HepG2 (cell line): Measurements from ENCODE around the gene GNG7. TPM values are rescaled to one million over a fixed set of nuclear protein-coding genes. Genes with fewer than 3 reads are reported as not detected.
A peak's percentile ranks its signal among the peaks of the same experiment; 100 is the strongest.

Experiments
- ATF1 ChIP-seq: IDR thresholded peaks from 2 replicates; pipeline ENCODE4 v1.6.1; 2016; ENCODE audit warnings: mild to moderate bottlenecking, control low read depth
- BCL6 ChIP-seq: IDR thresholded peaks from 2 replicates; pipeline ENCODE4 v1.6.1; 2016; ENCODE audit warnings: missing genetic modification reagents, missing compliant biosample characterization
- DZIP1 ChIP-seq: sonication (generic); formaldehyde crosslinking; IDR thresholded peaks from 2 replicates; pipeline ENCODE4 v1.5.0; 2020; ENCODE audit warnings: mild to moderate bottlenecking, missing genetic modification reagents
- ETV5 ChIP-seq: IDR thresholded peaks from 2 replicates; pipeline ENCODE4 v1.6.1; 2018; ENCODE audit warnings: missing biosample characterization, missing genetic modification reagents, inconsistent platforms, borderline replicate concordance
- KAT7 ChIP-seq: IDR thresholded peaks from 2 replicates; pipeline ENCODE4 v1.6.1; 2018; ENCODE audit warnings: borderline replicate concordance, missing compliant biosample characterization
- KDM3A ChIP-seq: IDR thresholded peaks from 2 replicates; pipeline ENCODE4 v1.6.1; 2018; ENCODE audit warnings: low read depth, missing compliant biosample characterization
- MXD3 ChIP-seq: IDR thresholded peaks from 2 replicates; pipeline ENCODE4 v1.6.1; 2016; ENCODE audit warnings: mild to moderate bottlenecking, missing biosample characterization, missing genetic modification reagents
- NCOR1 ChIP-seq: fragments of 200-600 bp; sonication (generic); IDR thresholded peaks from 2 replicates; pipeline ENCODE4 v1.7.0; 2017; ENCODE audit warnings: antibody characterized with exemption, low read length, borderline replicate concordance
- NR2F6 ChIP-seq, 2 experiments: IDR thresholded peaks; 2 replicates each; pipeline ENCODE4 v1.6.1; 2016; ENCODE audit warnings: antibody characterized with exemption in 1 of 2, mild to moderate bottlenecking in 1 of 2
- PATZ1 ChIP-seq: sonication (generic); formaldehyde crosslinking; IDR thresholded peaks from 2 replicates; pipeline ENCODE4 v1.4.0; 2020; ENCODE audit warnings: missing genetic modification reagents
- POLR2AphosphoS2 ChIP-seq: IDR thresholded peaks from 2 replicates; pipeline ENCODE4 v1.6.1; 2011; ENCODE audit warnings: low read depth, low read length, improper control_type of control experiment
- SIX1 ChIP-seq: sonication (generic); formaldehyde crosslinking; IDR thresholded peaks from 2 replicates; pipeline ENCODE4 v1.4.0; 2020; ENCODE audit warnings: missing genetic modification reagents, borderline replicate concordance
- SOX13 ChIP-seq, 3 experiments: fragments of 450-650 bp in 1 of 3; sonication (generic) in 1 of 3; formaldehyde crosslinking in 1 of 3; IDR thresholded peaks in 2 of 3; conservative IDR thresholded peaks in 1 of 3; 2 replicates each; pipeline versions ENCODE4 v1.5.0 to v1.6.1; 2016 to 2020; ENCODE audit warnings: antibody characterized with exemption in 1 of 3, mild to moderate bottlenecking in 1 of 3, missing compliant biosample characterization in 1 of 3, missing genetic modification reagents in 1 of 3, moderate library complexity in 1 of 3
- SRF ChIP-seq: IDR thresholded peaks from 2 replicates; pipeline ENCODE4 v1.6.1; 2011; ENCODE audit warnings: mild to moderate bottlenecking, low read depth, low read length, moderate library complexity
- SUZ12 ChIP-seq: fragments of 150-350 bp; IDR thresholded peaks from 2 replicates; pipeline ENCODE4 v1.6.1; 2014; ENCODE audit warnings: low read depth, low read length
- TCF7 ChIP-seq: sonication (generic); IDR thresholded peaks from 2 replicates; pipeline ENCODE4 v1.6.1; 2016; ENCODE audit warnings: antibody characterized with exemption, low read depth
- ZFP37 ChIP-seq: sonication (generic); formaldehyde crosslinking; IDR thresholded peaks from 2 replicates; pipeline ENCODE4 v1.4.0; 2020; ENCODE audit warnings: missing genetic modification reagents, borderline replicate concordance
- ZKSCAN8 ChIP-seq: IDR thresholded peaks from 2 replicates; pipeline ENCODE4 v1.6.1; 2016; ENCODE audit warnings: borderline replicate concordance, missing genetic modification reagents, missing compliant biosample characterization
- ZMYM2 ChIP-seq: sonication (generic); formaldehyde crosslinking; IDR thresholded peaks from 2 replicates; pipeline ENCODE4 v1.8.0; 2022; ENCODE audit warnings: mild to moderate bottlenecking, missing genetic modification reagents
- ZNF224 ChIP-seq: sonication (generic); formaldehyde crosslinking; IDR thresholded peaks from 2 replicates; pipeline ENCODE4 v1.5.0; 2020; ENCODE audit warnings: mild to moderate bottlenecking, missing genetic modification reagents
- ZNF30 ChIP-seq: sonication (generic); formaldehyde crosslinking; IDR thresholded peaks from 2 replicates; pipeline ENCODE4 v1.5.0; 2020; ENCODE audit warnings: mild to moderate bottlenecking, missing genetic modification reagents
- ZNF431 ChIP-seq: sonication (generic); formaldehyde crosslinking; IDR thresholded peaks from 2 replicates; pipeline ENCODE4 v1.9.0; 2022; ENCODE audit warnings: missing genetic modification reagents, low read depth, mild to moderate bottlenecking, borderline replicate concordance
- ZNF44 ChIP-seq: sonication (generic); formaldehyde crosslinking; IDR thresholded peaks from 2 replicates; pipeline ENCODE4 v1.5.1; 2020; ENCODE audit warnings: mild to moderate bottlenecking, missing genetic modification reagents
- ZNF570 ChIP-seq: sonication (generic); formaldehyde crosslinking; IDR thresholded peaks from 2 replicates; pipeline ENCODE4 v1.4.0; 2020; ENCODE audit warnings: mild to moderate bottlenecking, missing genetic modification reagents, borderline replicate concordance
- ZNF674 ChIP-seq: sonication (generic); formaldehyde crosslinking; IDR thresholded peaks from 2 replicates; pipeline ENCODE4 v1.5.0; 2020; ENCODE audit warnings: low read depth, mild to moderate bottlenecking, missing genetic modification reagents
- polyA plus RNA-seq, 8 experiments: library from polyadenylated mRNA; depleted of rRNA in 3 of 8; stranded (reverse) in 7 of 8; unstranded in 1 of 8; fragments of >200 nt; fragmentation: Illumina TruSeq in 4 of 8; extraction: Trizol in 4 of 8; gene quantifications; 2 replicates each; pipeline versions ENCODE4 v1.2.1 to v1.2.3, GENCODE V29; 2011 to 2016; ENCODE audit warnings: low read depth in 4 of 8, missing spikeins in 1 of 8, mixed read lengths in 1 of 8; ENCODE audit not compliant: insufficient read depth in 1 of 8
- total RNA-seq, 5 experiments: library from RNA; depleted of rRNA; stranded (reverse); fragments of >200 nt; fragmentation: Illumina TruSeq; extraction: Trizol; gene quantifications; 2 replicates each; pipeline ENCODE4 v1.2.3, GENCODE V29; 2016; ENCODE audit warnings: low read depth in 1 of 5

GNG7 gene
- total and polyA plus RNA-seq, 2 of the 13 experiments (the other 11 are each of a cell fraction or from before 2014, with no cell fraction given), result 1.4 to 3.3 TPM

- TF ChIP-seq ZNF30 (CRISPR knock-in tag), result no peak
- TF ChIP-seq ZNF224 (CRISPR knock-in tag), result no peak
- TF ChIP-seq ZNF44 (CRISPR knock-in tag), result no peak
- TF ChIP-seq POLR2AphosphoS2, result no peak
- TF ChIP-seq SOX13 (IDR thresholded peaks at IDR 0.05), result no peak
- TF ChIP-seq SOX13 (CRISPR knock-in tag; conservative IDR thresholded peaks at IDR 0.05 in 1 of 2, IDR thresholded peaks at IDR 0.05 in 1 of 2), result peak in 1 of 2 experiments; percentile 77; a peak in 2 of 4 replicates
- no peak for TF ChIP-seq DZIP1
- TF ChIP-seq ZNF431 (CRISPR knock-in tag), result no peak
- no peak for TF ChIP-seq ZFP37 (CRISPR knock-in tag)
- no peak for TF ChIP-seq ATF1 (CRISPR knock-in tag)
- peak; percentile 30; the same call in 1 of the 2 replicates for TF ChIP-seq NCOR1
- TF ChIP-seq SIX1, result no peak; the same call in 1 of the 2 replicates
- no peak for TF ChIP-seq MXD3 (CRISPR knock-in tag)
- TF ChIP-seq KAT7 (CRISPR knock-in tag), result no peak
- TF ChIP-seq ZMYM2 (CRISPR knock-in tag), result peak; percentile 64; the same call in 1 of the 2 replicates
- TF ChIP-seq ZKSCAN8 (CRISPR knock-in tag), result peak; percentile 85; the same call in 1 of the 2 replicates
- peak; percentile 57 for TF ChIP-seq PATZ1 (CRISPR knock-in tag)
- no peak for TF ChIP-seq SUZ12
- no peak for TF ChIP-seq SRF
- peak; percentile 38 for TF ChIP-seq TCF7
- peak; percentile 81 for TF ChIP-seq ETV5 (CRISPR knock-in tag)
- TF ChIP-seq NR2F6 (IDR thresholded peaks at IDR 0.05), result peak; percentile 53; the same call in 1 of the 2 replicates
- peak; percentile 83 for TF ChIP-seq NR2F6 (CRISPR knock-in tag; IDR thresholded peaks at IDR 0.05)
- peak; percentile 72 for TF ChIP-seq KDM3A (CRISPR knock-in tag)
- TF ChIP-seq BCL6 (CRISPR knock-in tag), result peak; percentile 91
- no peak for TF ChIP-seq ZNF570 (CRISPR knock-in tag)
- no peak for TF ChIP-seq ZNF674 (CRISPR knock-in tag)
These were observed 161.6 kb downstream of the GNG7 start (continued) for GRCh38 chr19:2540646-2541454.
